GM12872 (cell line): ENCODE data around the gene TGFBR2.

Experiments used
- CTCF ChIP-seq: IDR thresholded peaks from 3 replicates; pipeline ENCODE4 v1.5.1; 2011; ENCODE audit warnings: low read depth, mild to moderate bottlenecking, low read length, moderate library complexity; ENCODE audit not compliant: insufficient read depth

Gene TGFBR2

GRCh38 chr3:30686176-30686575 is 79.8 kb downstream of the TGFBR2 start:
- no peak for TF ChIP-seq CTCF

GRCh38 chr3:30686799-30687198 is 80.4 kb downstream of the TGFBR2 start:
- TF ChIP-seq CTCF, result no peak

- TF ChIP-seq CTCF, result no peak
These were observed 81.6 kb downstream of the TGFBR2 start for GRCh38 chr3:30687930-30688570.

GRCh38 chr3:30688776-30689641 is 82.6 kb downstream of the TGFBR2 start:
- TF ChIP-seq CTCF, result no peak

- no peak for TF ChIP-seq CTCF
These were observed 83.8 kb downstream of the TGFBR2 start for GRCh38 chr3:30690199-30690598.

- no peak for TF ChIP-seq CTCF
These were observed 85.0 kb downstream of the TGFBR2 start for GRCh38 chr3:30691249-30691880.

- TF ChIP-seq CTCF, result no peak
These were observed 85.5 kb downstream of the TGFBR2 start for GRCh38 chr3:30691944-30692343.
